Stimulated activated CD4-positive, alpha-beta T cell treated with anti-CD3 and anti-CD28 coated beads, TNF-alpha, amount 100 ng/mL, for 48 hours (primary cell): ENCODE data around the gene ASPM.

Experiments
- DNase-seq, 3 donors: peaks; one replicate each; pipeline ENCODE4 v3.0.0-alpha.2; 2020; ENCODE audit warnings: low read depth in 3 of 3

The ASPM gene

GRCh38 chr1:197146101-197147095 lies at the start of gene ASPM:
TSS of gene ASPM (minus strand) at chr1:197146669. CDS start at chr1:197146437, 232 bp downstream.
- DNase-seq: peak; percentile 84 to 91 (median 89)

GRCh38 chr1:197195100-197195499 lies 48.6 kb upstream of the ASPM start:
- DNase-seq: no peak

GRCh38 chr1:197184190-197184589 lies 37.7 kb upstream of the ASPM start:
- DNase-seq: no peak

GRCh38 chr1:197183195-197183748 lies 36.8 kb upstream of the ASPM start:
- DNase-seq: no peak

- DNase-seq: no peak
Observed at GRCh38 chr1:197182716-197183115, 36.2 kb upstream of the ASPM start.

- DNase-seq: no peak
Observed at GRCh38 chr1:197181982-197182381, 35.5 kb upstream of the ASPM start.

- DNase-seq: no peak
Observed at GRCh38 chr1:197180252-197180878, 33.9 kb upstream of the ASPM start.

- no peak for DNase-seq
Observed at GRCh38 chr1:197178998-197179397, 32.5 kb upstream of the ASPM start.

- no peak for DNase-seq
Observed at GRCh38 chr1:197174818-197175217, 28.3 kb upstream of the ASPM start.

GRCh38 chr1:197173571-197174507 lies 27.4 kb upstream of the ASPM start:
- DNase-seq: no peak

GRCh38 chr1:197171531-197171930 lies 25.1 kb upstream of the ASPM start:
- DNase-seq: no peak

- no peak for DNase-seq
Observed at GRCh38 chr1:197170538-197170937, 24.1 kb upstream of the ASPM start.

GRCh38 chr1:197159461-197159860 lies 13.0 kb upstream of the ASPM start:
- DNase-seq: no peak

- no peak for DNase-seq
Observed at GRCh38 chr1:197156692-197157091, 10.2 kb upstream of the ASPM start.

- no peak for DNase-seq
Observed at GRCh38 chr1:197152662-197153061, 6.2 kb upstream of the ASPM start.

GRCh38 chr1:197151185-197151584 lies 4.7 kb upstream of the ASPM start:
- DNase-seq: no peak

- no peak for DNase-seq
Observed at GRCh38 chr1:197150336-197151005, 4.0 kb upstream of the ASPM start.

- DNase-seq: no peak
Observed at GRCh38 chr1:197149340-197149739, 2.9 kb upstream of the ASPM start.

- DNase-seq: no peak
Observed at GRCh38 chr1:197145446-197146024, 934 bp downstream of the ASPM start.

GRCh38 chr1:197144570-197145325 lies 1.7 kb downstream of the ASPM start:
- peak in 1 of 3 donors; percentile 12 for DNase-seq
